RWPE2 (cell line): ENCODE measurements around the gene CLCNKB.

Experiments
- ATAC-seq: fragments of 200-7000 bp; cut with Tn5 transposase; 3 replicates; pipeline ENCODE4 v1.9.1; 2021; ENCODE audit warnings: low read depth
- DNase-seq: peaks from one replicate; pipeline ENCODE4 v3.0.0-alpha.2; 2020; ENCODE audit warnings: low spot score
- H3K27ac ChIP-seq: fragments of 450-650 bp; 2 replicates; pipeline ENCODE4 v1.5.1; 2017; ENCODE audit warnings: mild to moderate bottlenecking; ENCODE audit not compliant: poor library complexity, severe bottlenecking
- H3K27me3 ChIP-seq: fragments of 250-450 bp; sonication (Bioruptor Pico); 2 replicates; pipeline ENCODE4 v1.5.1; 2021; ENCODE audit warnings: mild to moderate bottlenecking, moderate library complexity; ENCODE audit not compliant: insufficient read depth, poor library complexity, severe bottlenecking
- H3K36me3 ChIP-seq: fragments of 250-450 bp; sonication (Bioruptor Pico); 2 replicates; pipeline ENCODE4 v1.5.1; 2020; ENCODE audit warnings: low read depth, mild to moderate bottlenecking, moderate library complexity
- H3K4me1 ChIP-seq: fragments of 250-450 bp; sonication (Bioruptor Pico); 2 replicates; pipeline ENCODE4 v1.5.1; 2021; ENCODE audit warnings: mild to moderate bottlenecking, moderate library complexity; ENCODE audit not compliant: insufficient read depth, poor library complexity, severe bottlenecking
- H3K4me3 ChIP-seq: fragments of 250-450 bp; sonication (Bioruptor Pico); 2 replicates; pipeline ENCODE4 v1.5.1; 2021; ENCODE audit warnings: mild to moderate bottlenecking, moderate library complexity; ENCODE audit not compliant: severe bottlenecking
- H3K9me3 ChIP-seq: fragments of 250-450 bp; sonication (Bioruptor Pico); 2 replicates; pipeline ENCODE4 v1.5.1; 2021; ENCODE audit warnings: mild to moderate bottlenecking, moderate library complexity; ENCODE audit not compliant: severe bottlenecking
- TF ChIP-seq, protein P1 (sequence below): fragments of 450-650 bp; IDR thresholded peaks from one replicate; pipeline ENCODE4 v1.5.1; 2017; ENCODE audit warnings: mild to moderate bottlenecking, moderate library complexity; ENCODE audit not compliant: poor library complexity, severe bottlenecking

Gene CLCNKB

DNA sequence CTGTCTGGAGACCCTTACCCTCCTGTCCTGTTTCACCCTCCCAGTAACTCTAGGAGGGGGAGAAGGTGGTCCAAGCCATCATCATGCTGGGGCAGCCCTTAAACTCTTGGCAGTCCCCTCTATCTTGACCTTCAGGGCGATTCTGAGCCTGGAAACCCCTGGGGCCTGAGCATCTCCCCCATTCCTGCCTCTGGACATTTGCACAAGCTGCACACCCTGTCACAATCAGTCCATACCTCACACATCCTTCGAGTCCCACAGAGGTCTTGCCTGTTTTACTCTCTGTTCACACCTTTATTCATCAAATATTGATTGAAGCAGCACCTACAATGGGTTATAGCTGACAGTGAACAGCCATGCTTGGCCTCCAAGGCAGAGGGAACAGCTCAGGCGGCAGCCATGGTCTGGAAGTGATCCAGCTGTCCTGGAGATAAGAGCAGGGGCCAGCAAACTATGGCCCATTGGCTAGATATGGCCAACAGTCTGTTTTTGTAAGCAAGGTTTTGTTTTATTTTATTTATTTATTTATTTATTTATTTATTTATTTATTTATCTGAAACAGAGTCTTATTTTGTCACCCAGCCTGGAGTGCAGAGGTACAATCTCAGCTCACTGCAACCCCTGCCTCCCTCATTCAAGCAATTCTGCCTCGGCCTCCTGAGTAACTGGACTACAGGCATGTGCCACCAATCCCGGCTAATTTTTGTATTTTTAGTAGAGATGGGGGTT is 37.0 kb downstream of the CLCNKB start:
- Histone ChIP-seq H3K27ac (no peak overlapping the region), H3K9me3 (no peaks in the 10 kb centered on the region), H3K36me3 (no peaks in the 10 kb centered on the region), H3K27me3 (no peaks in the 10 kb centered on the region), H3K4me1 (peaks cover 16% of the 10 kb centered on the region), H3K4me3 (no peak overlapping the region)
- no peak for DNase-seq
- no peak for ATAC-seq
- TF ChIP-seq, protein P1, sequence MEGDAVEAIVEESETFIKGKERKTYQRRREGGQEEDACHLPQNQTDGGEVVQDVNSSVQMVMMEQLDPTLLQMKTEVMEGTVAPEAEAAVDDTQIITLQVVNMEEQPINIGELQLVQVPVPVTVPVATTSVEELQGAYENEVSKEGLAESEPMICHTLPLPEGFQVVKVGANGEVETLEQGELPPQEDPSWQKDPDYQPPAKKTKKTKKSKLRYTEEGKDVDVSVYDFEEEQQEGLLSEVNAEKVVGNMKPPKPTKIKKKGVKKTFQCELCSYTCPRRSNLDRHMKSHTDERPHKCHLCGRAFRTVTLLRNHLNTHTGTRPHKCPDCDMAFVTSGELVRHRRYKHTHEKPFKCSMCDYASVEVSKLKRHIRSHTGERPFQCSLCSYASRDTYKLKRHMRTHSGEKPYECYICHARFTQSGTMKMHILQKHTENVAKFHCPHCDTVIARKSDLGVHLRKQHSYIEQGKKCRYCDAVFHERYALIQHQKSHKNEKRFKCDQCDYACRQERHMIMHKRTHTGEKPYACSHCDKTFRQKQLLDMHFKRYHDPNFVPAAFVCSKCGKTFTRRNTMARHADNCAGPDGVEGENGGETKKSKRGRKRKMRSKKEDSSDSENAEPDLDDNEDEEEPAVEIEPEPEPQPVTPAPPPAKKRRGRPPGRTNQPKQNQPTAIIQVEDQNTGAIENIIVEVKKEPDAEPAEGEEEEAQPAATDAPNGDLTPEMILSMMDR: no peak

- peak overlapping the region; percentile 9 for H3K27ac ChIP-seq
- H3K4me3 ChIP-seq: no peak overlapping the region
- H3K27me3 ChIP-seq: no peaks in the 10 kb centered on the region
- TF ChIP-seq, protein P1: no peak
- H3K36me3 ChIP-seq: no peaks in the 10 kb centered on the region
- ATAC-seq (no peak), DNase-seq (no peak)
- no peaks in the 10 kb centered on the region for H3K9me3 ChIP-seq
- H3K4me1 ChIP-seq: peaks cover 6% of the 10 kb centered on the region
Measured at GRCh38 chr1:16081636-16082035, 38.1 kb downstream of the CLCNKB start.

DNA sequence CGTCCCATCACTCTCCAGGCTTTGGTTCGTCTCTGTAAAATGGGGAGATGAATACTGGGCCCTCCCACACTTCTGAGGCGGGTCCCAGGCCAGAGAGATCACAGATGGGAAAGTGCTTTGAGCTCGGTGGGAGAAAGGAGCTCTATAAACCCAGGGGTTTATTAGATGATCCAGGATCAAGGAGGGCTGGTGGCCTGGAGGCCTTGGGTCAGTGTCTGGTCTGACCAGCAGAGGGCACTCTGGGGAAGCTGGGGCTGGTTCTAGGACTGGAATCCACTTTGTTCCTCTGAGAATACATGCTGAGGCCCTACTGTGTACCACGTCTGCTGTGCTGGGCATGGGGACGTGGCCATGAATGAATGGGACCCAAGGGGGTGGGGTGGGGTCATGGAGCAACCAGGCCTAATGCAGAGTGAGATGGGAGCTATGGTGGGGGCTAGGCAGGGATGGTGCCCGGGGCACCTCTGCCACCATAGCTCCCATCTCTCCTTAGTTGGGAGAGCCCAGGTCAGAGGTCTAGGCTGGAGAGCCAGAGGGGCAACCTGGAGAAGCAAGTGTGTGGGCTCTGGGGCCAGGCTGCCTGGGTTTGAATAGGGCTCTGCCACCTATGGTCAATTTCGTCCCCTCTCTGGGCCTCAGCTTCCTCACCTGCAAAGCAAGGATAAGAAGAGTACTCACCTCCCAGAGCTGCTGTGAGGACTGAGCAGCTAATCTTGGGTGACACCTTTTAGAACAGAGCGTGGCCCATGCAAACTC is 38.9 kb downstream of the CLCNKB start:
- H3K9me3 ChIP-seq: no peaks in the 10 kb centered on the region
- no peaks in the 10 kb centered on the region for H3K27me3 ChIP-seq
- H3K4me1 ChIP-seq: no peaks in the 10 kb centered on the region
- DNase-seq: no peak
- peak overlapping the region; percentile 9 for H3K27ac ChIP-seq
- H3K36me3 ChIP-seq: no peaks in the 10 kb centered on the region
- TF ChIP-seq, protein P1: peak; percentile 97
- H3K4me3 ChIP-seq: no peak overlapping the region
- ATAC-seq: peak; percentile 69

GRCh38 chr1:16083486-16083885 is 39.9 kb downstream of the CLCNKB start:
- no peak overlapping the region for H3K4me3 ChIP-seq
- ATAC-seq (no peak), DNase-seq (no peak)
- H3K9me3 ChIP-seq: no peaks in the 10 kb centered on the region
- H3K4me1 ChIP-seq: peaks cover 7% of the 10 kb centered on the region
- H3K27ac ChIP-seq: no peak overlapping the region
- no peaks in the 10 kb centered on the region for H3K36me3 ChIP-seq
- H3K27me3 ChIP-seq: no peaks in the 10 kb centered on the region
- TF ChIP-seq, protein P1: no peak

GRCh38 chr1:16085522-16085921 is 41.9 kb downstream of the CLCNKB start:
- TF ChIP-seq, protein P1: no peak
- Histone ChIP-seq H3K9me3 (no peaks in the 10 kb centered on the region), H3K36me3 (no peaks in the 10 kb centered on the region), H3K4me1 (peaks cover 15% of the 10 kb centered on the region), H3K4me3 (no peak overlapping the region), H3K27me3 (no peaks in the 10 kb centered on the region), H3K27ac (no peak overlapping the region)
- DNase-seq (no peak), ATAC-seq (no peak)
